Stimulated activated CD4-positive, alpha-beta T cell treated with anti-CD3 and anti-CD28 coated beads, Interleukin-2, amount 100 ng/mL, for 48 hours (primary cell): ENCODE data around the gene CD53.
"Not testable (repeated sequence)": the region's sequence is repeated elsewhere in the genome, so short reads cannot be mapped to it uniquely, and the experiment has no call there.

Experiments
- DNase-seq, 2 donors: peaks; one replicate each; pipeline ENCODE4 v3.0.0-alpha.2; 2020

CD53 gene

GRCh38 chr1:110872745-110873720 is at the start of gene CD53:
TSS of gene CD53 (plus strand) at chr1:110873148. CDS start at chr1:110891409, 18,261 bp downstream.
- no peak for DNase-seq

- DNase-seq: no peak
Measured at GRCh38 chr1:110824192-110824591, 48.8 kb upstream of the CD53 start.

- peak in 1 of 2 donors; percentile 5 for DNase-seq
Measured at GRCh38 chr1:110829955-110830553, 42.9 kb upstream of the CD53 start.

GRCh38 chr1:110833779-110834178 is 39.2 kb upstream of the CD53 start:
- not testable (repeated sequence) for DNase-seq

GRCh38 chr1:110846861-110847260 is 26.1 kb upstream of the CD53 start:
- no peak for DNase-seq

DNA sequence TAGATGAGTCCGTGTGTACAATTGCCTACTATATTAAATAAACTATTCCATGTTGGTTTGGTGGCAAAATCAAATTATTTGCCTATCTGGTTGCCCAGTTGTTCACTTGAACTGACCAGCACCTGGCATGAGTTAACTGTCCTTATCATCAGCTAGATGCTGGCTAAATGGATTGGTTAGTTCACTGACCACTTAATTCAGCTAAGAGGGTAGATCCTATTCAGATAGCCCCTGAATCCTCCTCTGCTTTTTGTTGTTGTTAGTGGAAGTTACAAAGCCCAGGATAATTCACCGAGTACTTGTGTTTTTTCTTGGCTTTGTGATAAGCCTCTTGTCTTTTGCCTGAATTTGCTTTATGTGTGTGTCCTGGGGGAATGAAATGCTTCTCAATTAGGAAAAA is 22.8 kb upstream of the CD53 start:
- DNase-seq: no peak

DNA sequence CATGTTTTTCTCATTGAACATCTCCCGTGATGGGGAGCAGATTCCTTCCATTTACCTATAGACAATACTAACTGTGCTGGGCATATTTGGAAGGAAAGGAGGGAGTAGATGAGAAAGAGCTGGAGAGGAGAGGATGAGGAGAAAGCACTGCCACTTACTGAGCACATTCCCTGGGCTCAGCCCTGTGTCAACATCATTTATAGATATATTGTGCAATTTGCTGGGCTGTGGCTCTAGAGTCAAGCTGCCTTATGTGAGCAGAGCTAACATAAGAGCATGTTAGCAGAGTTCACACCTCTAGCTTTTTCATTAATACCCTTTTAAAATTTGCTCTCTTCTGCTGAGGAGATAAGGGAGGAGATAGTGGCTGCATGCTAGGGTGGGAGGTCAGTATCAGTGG is 22.3 kb upstream of the CD53 start:
- no peak for DNase-seq

- no peak for DNase-seq
Measured at GRCh38 chr1:110853135-110853534, 19.8 kb upstream of the CD53 start.

DNA sequence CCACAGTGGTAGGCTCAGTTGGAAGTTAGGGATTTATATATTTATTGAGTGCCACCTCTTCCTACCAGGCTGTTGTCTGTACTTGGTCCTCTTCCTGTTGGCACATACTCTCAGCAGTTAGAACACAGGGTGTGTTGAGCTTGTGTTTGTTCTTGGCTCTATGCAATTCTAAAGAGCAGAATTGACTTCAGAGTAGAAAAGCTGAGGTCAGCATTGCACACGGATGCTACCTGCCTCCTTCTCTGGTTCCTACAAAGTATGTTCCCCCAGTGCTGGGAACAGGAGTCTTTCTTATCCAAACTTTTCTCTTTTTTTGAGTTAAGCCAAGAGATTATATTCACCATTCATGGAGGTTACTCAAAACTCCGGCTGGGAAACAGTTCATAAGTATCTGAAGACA is 16.5 kb upstream of the CD53 start:
- no peak for DNase-seq

DNA sequence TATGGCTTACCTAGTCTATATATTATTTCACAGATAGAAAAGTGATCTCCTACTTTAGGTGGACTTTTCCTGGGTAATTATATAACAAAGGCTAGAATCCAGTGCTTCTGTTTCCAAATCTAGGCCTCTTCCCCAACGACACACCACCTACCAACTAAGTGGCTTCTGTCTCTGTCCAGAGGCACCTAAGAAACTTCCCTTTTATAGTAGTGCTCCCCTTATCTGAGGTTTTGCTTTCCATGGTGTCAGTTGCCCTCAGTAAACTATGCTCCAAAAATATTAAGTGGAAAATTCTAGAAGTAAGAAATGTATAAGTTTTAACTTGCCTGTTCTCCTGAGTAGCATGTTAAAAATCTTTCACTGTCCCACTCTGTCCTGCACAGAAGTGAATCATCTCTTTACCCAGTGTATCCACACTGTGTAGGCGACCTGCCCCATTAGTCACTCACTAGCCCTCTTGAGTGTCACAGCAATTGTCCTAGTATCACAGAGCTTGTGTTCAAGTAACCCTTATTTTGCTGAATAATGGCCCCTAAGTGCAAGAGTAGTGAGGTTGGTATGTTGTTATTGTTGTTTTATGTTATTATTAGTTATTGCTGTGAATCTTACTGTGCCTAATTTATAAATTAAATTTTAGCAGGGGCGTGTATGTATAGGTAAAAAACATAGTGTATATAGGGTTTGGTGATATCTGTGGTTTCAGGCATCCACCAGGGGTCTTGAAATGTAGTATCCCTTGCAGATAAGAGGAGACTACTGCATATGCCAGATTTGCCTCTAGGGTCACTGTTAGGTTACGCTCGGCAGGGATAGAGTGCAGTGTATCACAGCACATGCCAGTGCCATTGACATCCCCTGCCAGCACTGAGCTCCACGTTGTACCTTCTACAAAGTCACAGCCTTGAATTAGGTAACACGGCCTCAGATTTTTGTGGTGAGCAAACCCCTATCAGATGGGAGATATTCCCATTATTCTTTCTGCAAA is 14.7 kb upstream of the CD53 start:
- DNase-seq: no peak

DNA sequence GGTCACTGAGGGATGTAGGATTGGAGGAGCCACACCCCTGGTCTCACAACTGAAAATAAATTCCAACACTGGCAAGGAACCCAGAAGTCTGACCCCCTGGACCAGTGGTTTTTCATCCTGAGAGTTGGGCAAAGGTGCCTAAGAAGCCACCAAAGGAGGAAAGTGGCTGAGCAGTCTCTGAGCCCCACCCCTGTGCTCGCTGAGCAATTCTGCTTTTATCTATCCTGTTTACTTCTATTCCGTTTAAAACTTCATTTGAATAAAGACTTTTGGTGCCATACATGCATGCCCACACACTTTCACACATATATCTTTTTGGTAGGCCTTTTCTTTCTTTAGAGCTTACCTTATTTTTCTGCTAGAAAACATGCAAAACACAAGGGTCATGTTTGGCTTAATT is 13.9 kb upstream of the CD53 start:
- no peak for DNase-seq

DNA sequence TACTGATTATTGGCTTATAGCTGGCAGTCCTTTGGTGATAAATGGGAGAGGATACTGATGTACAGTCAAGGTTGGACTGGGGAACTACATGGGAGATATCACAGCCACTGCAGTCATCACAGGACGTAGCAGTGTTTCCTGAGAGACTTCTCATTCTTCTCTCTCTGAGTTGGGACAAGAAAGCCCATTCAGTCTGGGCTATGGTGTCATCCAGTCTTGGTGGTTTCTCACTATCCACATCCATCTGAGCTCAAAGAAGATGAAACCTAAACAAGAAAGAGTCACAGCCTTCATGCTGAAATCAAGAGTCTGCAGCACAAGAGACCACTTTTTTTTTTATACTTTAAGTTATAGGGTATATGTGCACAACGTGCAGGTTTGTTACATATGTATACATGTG is 12.8 kb upstream of the CD53 start:
- no peak for DNase-seq

- DNase-seq: not testable (repeated sequence)
Measured at GRCh38 chr1:110860620-110861019, 12.3 kb upstream of the CD53 start.

DNA sequence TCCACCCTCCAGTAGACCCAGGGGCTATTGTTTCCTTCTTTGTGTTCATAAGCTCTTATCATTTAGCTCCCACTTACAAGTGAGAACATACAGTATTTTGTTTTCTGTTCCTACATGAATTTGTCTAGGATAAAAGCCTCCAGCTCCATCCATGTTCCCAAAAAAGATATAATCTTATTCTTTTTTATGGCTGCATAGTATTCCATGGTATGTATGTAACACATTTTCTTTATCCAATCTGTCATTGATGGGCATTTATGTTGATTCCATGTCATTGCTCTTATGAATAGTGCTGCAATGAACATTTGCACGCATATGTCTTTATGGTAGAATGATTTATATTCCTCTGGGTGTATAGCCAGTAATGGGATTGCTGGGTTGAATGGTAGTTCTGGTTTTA is 11.0 kb upstream of the CD53 start:
- DNase-seq: not testable (repeated sequence)

DNA sequence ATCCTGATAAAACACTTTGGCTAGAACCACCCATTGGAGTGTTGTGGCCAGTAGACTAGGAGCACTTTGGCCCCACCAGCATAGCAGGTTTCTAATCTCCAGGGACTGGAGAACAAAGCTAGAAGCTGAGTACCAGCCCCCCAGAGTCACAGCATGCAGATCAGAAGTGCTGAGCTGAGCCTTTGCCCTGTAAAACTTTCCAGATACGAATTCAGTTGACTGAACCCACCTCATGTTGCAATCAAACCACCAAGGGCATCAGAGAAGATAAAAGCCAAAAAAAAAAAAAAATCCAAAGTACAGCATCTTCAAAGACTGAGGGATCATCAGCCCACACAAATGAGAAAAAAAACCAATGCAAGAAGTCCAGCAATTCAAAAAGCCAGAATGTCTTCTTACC is 8.7 kb upstream of the CD53 start:
- no peak for DNase-seq

DNA sequence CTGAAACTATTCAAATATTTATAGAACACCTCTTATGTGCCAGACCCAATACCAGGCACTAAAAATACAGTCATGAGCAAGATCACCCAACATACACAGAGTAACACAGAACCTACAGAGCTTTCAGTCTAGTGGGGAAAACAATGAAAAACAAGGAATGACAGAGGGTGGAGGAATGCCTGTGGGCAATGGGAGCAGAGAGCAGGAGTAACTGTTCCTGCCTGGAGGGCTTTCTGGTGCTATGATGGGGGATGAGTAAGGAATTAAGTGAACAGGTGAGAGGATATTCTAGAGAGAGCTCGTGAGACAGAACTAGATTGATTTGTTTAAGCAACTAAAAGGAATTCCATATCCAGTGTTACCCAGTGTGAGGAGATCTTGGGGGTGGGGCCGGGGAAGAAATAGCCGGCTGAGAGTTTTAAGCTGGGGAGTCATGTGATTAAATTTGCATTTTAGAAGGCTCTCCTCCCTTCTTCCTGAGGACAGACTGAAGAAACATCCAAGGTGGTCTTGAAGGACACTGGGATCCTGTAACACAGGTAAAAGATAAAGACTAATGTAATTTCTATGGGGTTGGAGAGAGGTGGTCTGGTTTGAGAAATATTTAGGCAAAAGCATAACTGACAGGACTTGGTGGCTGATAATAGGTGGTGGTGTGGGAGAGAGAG is 2.1 kb upstream of the CD53 start:
- no peak for DNase-seq

- no peak for DNase-seq
Measured at GRCh38 chr1:110872366-110872744, 593 bp upstream of the CD53 start.

GRCh38 chr1:110873856-110874255 is 908 bp downstream of the CD53 start:
- no peak for DNase-seq

DNA sequence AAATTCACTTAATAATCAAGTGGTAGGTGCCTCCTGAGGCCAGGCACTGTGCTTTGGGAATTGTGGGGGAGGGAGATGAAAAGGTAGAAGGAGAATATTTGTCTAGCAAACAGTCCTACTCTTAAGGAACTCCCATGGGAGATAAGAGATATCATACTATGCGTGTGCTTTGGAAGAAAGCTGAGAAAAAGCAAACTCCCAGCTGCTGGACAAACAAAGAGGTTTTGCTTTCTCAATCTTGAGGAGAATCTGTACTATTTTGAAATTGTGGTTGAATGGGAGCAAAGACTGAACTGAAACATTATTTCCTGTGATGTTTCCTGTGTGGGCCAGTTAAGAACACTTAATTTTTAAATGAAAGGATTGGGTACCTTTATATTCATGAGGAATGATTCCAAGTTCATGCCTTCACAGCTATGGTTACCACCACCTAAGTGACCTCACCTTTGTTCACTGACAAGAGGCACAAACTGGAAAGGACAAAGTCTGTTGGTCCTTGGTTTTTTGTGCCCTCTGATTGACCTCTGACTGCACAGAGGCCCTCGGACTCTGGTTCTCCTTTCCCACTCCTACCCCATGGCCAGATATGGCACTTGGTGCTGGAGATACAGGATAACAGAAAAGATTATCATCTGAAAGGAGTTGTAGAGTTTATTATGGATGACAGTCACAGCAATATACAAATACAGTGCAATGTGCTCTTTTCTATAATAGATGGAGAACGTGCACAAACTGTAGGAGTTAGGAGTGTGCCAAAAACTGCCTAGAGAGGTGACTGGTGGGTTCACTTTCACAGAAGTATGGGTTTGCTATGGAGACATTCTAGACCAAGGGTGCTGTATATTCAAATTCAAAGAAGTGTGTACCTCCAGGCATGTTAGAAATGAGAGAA is 1.6 kb downstream of the CD53 start:
- no peak for DNase-seq

DNA sequence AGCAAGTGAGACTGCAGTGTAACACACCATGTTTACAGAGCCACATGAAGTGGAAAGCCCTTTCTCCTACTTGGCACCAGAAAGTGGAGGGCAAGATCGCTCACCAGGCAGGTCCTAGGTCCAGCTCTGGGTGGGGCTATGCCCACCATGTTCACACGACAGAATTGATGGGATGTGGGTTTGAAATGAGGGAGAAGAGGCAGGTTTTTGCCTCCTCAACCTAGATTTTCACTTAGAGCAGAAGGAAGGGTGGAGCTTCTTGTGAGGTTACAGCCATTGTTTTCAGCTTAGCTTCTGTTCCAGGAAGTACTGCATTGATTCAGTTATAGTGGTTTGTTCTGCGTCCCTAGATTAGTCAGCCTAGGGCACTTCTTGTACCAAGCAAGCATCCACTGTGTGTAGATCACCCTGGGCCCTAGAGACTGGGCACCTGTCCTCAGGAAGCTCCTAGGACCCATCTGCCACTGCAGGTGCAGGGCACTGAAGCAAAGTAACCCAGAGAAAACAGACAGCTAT is 2.3 kb downstream of the CD53 start:
- DNase-seq: no peak

GRCh38 chr1:110876748-110877341 is 3.9 kb downstream of the CD53 start:
- no peak for DNase-seq
